SKM-1 treated with dmso at 0.1 percent for 144 hours (cell line): ENCODE results near the gene OSBPL10.

Experiments
- DNase-seq: peaks from one replicate; lab custom pipeline; 2025; ENCODE audit not compliant: unreplicated experiment; lab: John Stamatoyannopoulos, UW

OSBPL10 gene

GRCh38 chr3:31926543-31926942 is 54.5 kb downstream of the OSBPL10 start:
- DNase-seq, result no peak

GRCh38 chr3:31925271-31925630 is 55.8 kb downstream of the OSBPL10 start:
- no peak for DNase-seq

- DNase-seq, result no peak
Measured at GRCh38 chr3:31924610-31925270, 56.3 kb downstream of the OSBPL10 start.

- no peak for DNase-seq
Measured at GRCh38 chr3:31922962-31923361, 58.1 kb downstream of the OSBPL10 start.

GRCh38 chr3:31921837-31922236 is 59.2 kb downstream of the OSBPL10 start:
- DNase-seq, result no peak

- no peak for DNase-seq
Measured at GRCh38 chr3:31920310-31920709, 60.8 kb downstream of the OSBPL10 start.

GRCh38 chr3:31919528-31919927 is 61.5 kb downstream of the OSBPL10 start:
- no peak for DNase-seq

GRCh38 chr3:31918179-31919150 is 62.6 kb downstream of the OSBPL10 start:
- no peak for DNase-seq

GRCh38 chr3:31917303-31918005 is 63.6 kb downstream of the OSBPL10 start:
- DNase-seq, result no peak

GRCh38 chr3:31911643-31912042 is 69.4 kb downstream of the OSBPL10 start:
- DNase-seq, result no peak

- DNase-seq, result no peak
Measured at GRCh38 chr3:31911124-31911523, 69.9 kb downstream of the OSBPL10 start.

- DNase-seq, result no peak
Measured at GRCh38 chr3:31909455-31909854, 71.6 kb downstream of the OSBPL10 start.

GRCh38 chr3:31908391-31909097 is 72.5 kb downstream of the OSBPL10 start:
- no peak for DNase-seq

GRCh38 chr3:31906182-31906581 is 74.9 kb downstream of the OSBPL10 start:
- DNase-seq, result no peak

- DNase-seq, result no peak
Measured at GRCh38 chr3:31903686-31904431, 77.2 kb downstream of the OSBPL10 start.

- DNase-seq, result no peak
Measured at GRCh38 chr3:31900583-31900982, 80.5 kb downstream of the OSBPL10 start.

- no peak for DNase-seq
Measured at GRCh38 chr3:31896648-31897433, 84.2 kb downstream of the OSBPL10 start.

GRCh38 chr3:31896026-31896425 is 85.0 kb downstream of the OSBPL10 start:
- DNase-seq, result no peak

- no peak for DNase-seq
Measured at GRCh38 chr3:31895471-31895870, 85.6 kb downstream of the OSBPL10 start.
